Stimulated activated CD8-positive, alpha-beta memory T cell treated with anti-CD3 and anti-CD28 coated beads, Interleukin-12 subunit alpha, Interleukin-12 subunit beta, amount 100 ng/mL, for 24 hours (primary cell): ENCODE results near the gene SLC44A1.

Source experiments
- DNase-seq: peaks from one replicate; pipeline ENCODE4 v3.0.0-alpha.2; 2020; ENCODE audit errors: extremely low read depth

The SLC44A1 gene

GRCh38 chr9:105273731-105274130, 29.3 kb downstream of the SLC44A1 start:
- DNase-seq, result no peak

- DNase-seq, result no peak
Observed at GRCh38 chr9:105275111-105275510, 30.7 kb downstream of the SLC44A1 start.

GRCh38 chr9:105275938-105276337, 31.5 kb downstream of the SLC44A1 start:
- DNase-seq, result no peak

- no peak for DNase-seq
Observed at GRCh38 chr9:105278751-105279150, 34.3 kb downstream of the SLC44A1 start.

- DNase-seq, result no peak
Observed at GRCh38 chr9:105280691-105281090, 36.2 kb downstream of the SLC44A1 start.

GRCh38 chr9:105281272-105281671, 36.8 kb downstream of the SLC44A1 start:
- no peak for DNase-seq

GRCh38 chr9:105281926-105282325, 37.5 kb downstream of the SLC44A1 start:
- DNase-seq, result no peak

GRCh38 chr9:105282870-105283621, 38.6 kb downstream of the SLC44A1 start:
- no peak for DNase-seq

- DNase-seq, result no peak
Observed at GRCh38 chr9:105283795-105284194, 39.3 kb downstream of the SLC44A1 start.

- no peak for DNase-seq
Observed at GRCh38 chr9:105284463-105284862, 40.0 kb downstream of the SLC44A1 start.

- DNase-seq, result no peak
Observed at GRCh38 chr9:105286098-105286497, 41.6 kb downstream of the SLC44A1 start.

- no peak for DNase-seq
Observed at GRCh38 chr9:105289305-105289704, 44.9 kb downstream of the SLC44A1 start.

- DNase-seq, result no peak
Observed at GRCh38 chr9:105290418-105290817, 46.0 kb downstream of the SLC44A1 start.

GRCh38 chr9:105290954-105291353, 46.5 kb downstream of the SLC44A1 start:
- DNase-seq, result no peak

GRCh38 chr9:105291422-105291859, 47.0 kb downstream of the SLC44A1 start:
- DNase-seq, result no peak

- DNase-seq, result no peak
Observed at GRCh38 chr9:105291938-105292337, 47.5 kb downstream of the SLC44A1 start.

GRCh38 chr9:105293408-105293807, 49.0 kb downstream of the SLC44A1 start:
- DNase-seq, result no peak

GRCh38 chr9:105295201-105295550, 50.7 kb downstream of the SLC44A1 start:
- no peak for DNase-seq

GRCh38 chr9:105295986-105296385, 51.5 kb downstream of the SLC44A1 start:
- DNase-seq, result no peak

GRCh38 chr9:105296445-105296844, 52.0 kb downstream of the SLC44A1 start:
- DNase-seq, result no peak

GRCh38 chr9:105296877-105297287, 52.4 kb downstream of the SLC44A1 start:
- no peak for DNase-seq

GRCh38 chr9:105297442-105298075, 53.1 kb downstream of the SLC44A1 start:
- no peak for DNase-seq

- DNase-seq, result no peak
Observed at GRCh38 chr9:105299190-105299854, 54.9 kb downstream of the SLC44A1 start.
